ENCODE measurements around the gene LTBP2.

Gene LTBP2

GRCh38 chr14:74522740-74523139, 89.3 kb downstream of the LTBP2 start:
- DNase-seq, result no peak

DNA sequence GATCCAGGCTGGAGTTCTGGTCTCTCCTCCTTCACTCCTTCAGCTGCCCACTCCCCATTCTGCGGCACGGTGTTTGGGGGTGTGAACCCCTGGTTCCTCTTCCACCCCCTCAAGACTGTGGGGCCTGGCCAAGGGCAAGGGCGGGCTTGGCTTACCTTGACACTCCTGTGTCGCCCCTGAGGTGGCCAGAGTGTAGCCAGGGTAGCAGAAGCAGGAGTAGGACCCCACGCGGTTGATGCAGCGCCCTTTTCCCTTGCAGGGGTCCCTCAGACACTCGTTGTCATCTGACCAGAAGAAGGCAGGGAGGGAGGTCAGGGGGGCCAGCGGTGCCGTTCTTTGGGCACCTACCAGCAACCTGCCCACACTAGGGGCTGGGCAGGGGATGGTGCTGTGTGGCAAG, 90.3 kb downstream of the LTBP2 start:
- DNase-seq, result no peak

GRCh38 chr14:74519316-74520074, 92.5 kb downstream of the LTBP2 start:
- no peak for DNase-seq

GRCh38 chr14:74518221-74518620, 93.8 kb downstream of the LTBP2 start:
- DNase-seq, result no peak

DNA sequence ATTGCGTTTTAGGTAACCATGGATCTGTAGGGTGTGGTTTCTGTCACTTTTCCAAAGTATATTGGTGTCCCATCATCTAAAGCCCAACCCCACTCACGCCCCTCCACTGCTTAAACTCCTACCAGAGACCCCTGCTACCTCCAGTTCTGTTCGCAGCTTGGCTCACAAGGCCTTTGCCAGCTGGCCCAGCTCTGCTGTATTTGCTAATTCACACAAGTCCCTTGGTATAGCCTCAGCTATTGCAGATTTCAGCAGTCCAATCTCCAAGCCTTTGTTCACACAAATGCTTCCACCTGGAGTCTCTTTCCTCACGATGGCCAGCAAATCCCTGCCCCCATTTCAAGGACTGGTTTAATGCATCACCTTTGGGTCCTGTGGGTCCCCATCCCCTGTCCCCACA, 94.3 kb downstream of the LTBP2 start:
- DNase-seq, result no peak

DNA sequence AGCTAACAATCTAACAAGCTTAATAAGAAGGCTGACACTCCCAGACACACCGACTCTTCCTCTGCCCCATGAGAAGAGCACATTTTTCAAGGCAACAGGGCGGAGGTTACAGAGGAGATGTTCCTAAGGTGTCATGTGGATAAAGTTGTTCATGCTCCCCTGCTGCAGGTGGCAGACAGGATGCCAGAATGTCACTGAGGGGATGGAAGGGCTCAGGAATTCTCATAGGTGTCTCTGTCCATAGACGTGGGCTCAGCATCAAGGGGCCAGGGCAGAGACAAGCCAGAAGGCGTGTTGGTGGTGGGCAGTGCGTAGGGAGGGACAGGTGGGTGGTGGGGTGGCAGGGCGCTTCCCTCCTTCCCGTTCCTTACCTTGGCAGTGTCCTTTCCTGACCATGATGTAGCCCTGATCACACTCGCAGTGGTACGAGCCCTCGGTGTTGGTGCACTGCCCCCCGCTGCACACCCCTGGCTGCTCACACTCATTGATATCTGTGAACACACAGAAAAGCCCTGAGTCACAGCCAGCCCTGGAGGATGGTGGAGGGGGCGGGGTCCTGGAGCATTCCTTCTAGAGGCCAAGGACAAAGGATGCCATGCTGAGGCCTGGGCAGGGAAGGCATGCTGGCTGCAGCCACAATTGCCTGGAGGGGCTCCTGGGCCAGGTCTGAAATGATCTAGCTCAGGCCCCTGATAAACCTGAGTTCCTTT, 95.4 kb downstream of the LTBP2 start:
- no peak for DNase-seq

DNA sequence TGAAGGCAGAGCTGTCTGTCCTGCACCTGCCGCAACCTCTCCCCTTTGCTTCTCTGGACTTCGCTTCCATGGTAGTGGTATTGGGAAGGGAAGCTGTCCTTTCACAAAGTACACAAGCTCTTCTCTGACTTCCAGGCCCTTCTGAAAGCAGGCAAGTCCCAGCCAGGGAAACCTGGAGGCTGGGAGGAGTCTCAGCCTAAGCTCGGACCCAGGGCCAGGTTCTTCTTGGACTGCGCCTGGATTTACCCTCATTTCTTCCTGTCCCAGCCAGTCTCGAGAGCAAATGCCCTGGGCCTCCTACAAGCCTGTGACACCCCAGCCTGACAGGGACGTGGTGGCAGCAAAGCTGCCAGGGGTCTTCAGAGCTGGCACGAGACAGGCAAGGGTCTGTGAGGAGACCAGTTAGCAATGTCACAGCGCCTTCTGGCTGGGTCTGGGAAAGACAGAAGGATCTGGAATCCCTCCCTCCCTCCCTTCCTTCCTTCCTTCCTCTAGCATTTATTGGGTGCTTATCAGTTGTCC, 96.1 kb downstream of the LTBP2 start:
- no peak for DNase-seq

DNA sequence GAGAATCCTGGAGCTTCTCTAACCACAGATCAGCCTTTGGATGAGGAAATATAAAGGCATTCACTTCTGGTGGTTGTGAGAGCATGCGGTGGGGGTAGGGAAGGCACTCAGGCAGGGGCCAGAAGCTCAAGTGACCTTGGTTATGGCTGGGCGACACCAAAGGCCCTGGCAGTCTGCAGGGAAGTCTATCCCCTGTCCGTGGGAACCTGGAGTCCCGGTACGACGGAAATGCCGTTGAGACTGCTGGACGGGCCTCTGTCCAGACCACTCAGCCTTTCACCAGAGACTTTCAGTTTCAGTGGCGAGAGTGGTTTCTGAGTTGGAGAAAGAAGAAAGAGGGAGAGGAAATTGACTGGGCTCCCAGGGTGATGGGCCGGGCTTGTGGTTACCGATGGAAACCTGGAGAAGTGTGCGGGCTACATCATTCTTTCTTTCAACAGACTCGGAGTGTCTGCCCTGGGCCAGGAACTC, 97.5 kb downstream of the LTBP2 start:
- no peak for DNase-seq

DNA sequence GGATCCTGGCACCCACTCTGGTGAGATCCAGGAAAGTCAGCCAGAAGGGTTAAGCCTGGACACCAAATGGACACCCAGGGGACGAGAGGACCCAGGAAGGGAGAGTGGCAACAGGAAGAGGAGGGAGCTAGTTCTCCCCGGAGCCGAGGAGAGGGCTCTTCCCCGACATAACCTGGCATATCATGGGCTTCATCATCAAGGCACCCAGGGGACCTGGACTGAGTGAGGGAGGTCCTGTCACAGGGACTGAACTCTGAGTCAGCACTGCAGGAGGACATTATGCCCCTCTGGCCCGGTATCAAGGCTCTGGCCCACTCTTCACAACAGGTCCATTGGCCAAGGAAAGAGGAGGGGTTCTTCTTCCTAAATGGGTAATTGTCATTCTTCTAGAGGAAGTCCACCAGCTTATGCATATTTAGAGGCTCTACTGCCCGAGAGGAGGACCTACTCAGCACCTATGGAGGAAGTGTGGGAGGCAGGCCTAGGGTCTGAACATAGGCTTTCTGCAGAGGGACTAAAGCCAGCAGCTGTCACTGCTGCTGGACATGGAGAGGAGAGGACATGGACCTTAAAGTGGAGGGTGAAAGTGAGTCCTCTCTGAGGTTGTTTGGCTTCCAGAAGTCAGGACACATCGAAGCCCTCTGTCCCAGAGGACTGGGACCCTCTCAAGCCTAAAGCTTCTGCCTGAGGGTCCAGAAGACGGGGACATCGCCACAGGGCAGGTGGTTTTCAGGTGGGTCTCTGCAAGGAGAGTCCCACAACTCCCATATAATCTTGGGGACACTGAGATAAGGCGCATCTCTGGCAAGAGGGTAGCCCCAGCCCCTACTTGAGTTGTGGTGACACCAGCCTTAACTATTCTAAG, 99.8 kb downstream of the LTBP2 start:
- DNase-seq, result no peak

DNA sequence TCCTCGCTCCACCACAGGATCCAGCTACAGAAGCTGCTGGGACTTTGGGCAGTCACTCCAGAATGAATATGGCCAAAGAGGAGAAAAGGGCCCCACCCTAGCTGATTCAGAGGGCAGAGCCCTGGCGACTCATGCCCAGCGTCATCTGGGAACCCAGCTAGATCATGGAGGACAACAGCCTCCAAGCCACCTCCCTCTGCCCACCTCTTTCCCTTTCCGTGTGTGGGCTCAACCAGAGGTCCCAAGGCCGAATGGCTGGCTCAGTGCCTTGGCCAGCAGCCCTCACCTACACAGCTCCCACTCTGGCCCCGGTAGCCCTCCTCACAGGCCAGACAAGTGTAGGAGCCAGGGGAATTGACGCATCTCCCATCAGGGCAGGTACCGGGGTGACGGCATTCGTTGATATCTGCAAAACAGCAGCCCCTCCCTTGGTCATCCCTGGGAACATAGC, 101.1 kb downstream of the LTBP2 start:
- no peak for DNase-seq

DNA sequence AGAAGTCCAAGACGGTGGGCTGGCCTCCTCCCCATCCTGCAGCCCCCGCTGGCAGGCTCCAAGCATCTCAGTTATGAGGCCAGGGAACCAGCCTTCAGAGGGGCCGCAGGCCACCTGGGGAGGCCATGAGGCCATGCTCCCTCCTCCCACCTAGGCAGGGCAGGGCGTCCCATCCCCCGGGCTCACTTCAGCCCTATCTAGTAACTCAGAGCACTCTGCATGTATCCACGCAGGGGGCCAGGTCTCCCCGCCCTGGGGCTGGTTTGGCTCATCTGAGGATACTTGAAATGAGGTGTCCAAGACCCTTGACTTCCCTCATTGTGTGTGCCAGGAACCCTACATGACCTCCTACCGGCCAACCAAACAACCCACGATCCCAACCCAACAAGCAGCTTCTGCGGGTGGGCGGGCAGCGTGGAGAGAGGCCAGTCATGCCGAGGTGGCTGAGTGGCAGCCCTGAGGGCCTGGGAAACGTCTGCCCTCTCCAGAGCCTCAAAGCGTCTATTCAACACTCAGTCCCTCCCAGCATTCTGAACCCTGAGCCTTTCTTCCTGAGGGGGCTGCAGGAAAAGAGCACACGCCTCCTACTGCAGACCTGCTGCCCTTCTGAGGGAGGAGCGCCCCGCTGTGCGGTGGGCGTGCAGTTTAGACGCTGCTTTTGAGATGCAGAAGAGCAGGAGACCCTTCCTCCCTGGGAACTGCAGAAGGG, 101.7 kb downstream of the LTBP2 start:
- DNase-seq, result no peak

DNA sequence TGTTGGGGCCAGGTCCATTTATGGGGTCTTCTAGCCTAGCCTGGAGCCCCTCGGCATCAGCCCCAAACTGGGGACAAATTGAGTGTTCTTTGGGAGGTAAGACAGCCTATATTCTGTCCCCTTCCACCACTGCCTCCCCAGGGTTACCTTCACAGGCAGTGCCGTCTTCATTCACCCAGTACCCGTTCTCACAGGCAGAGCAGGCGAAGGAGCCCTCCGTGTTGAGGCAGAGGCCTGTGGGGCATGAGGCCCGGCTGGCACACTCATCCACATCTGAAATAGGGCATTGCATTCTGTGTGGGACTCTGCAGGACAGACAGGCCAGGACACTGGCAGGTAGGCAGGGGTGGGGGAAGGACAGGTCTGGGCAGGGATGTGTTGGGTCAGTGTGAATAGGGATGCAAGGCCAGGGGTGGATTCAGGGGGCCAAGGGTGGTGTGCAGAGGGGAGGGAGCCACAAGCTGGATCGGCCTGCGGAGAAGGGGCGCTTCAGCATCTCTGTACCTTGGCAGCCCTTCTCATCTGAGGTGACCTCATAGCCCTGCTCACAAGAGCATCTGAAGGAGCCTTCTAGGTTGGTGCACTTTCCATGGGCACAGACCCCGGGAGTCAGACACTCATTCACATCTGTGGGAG, 102.3 kb downstream of the LTBP2 start:
- DNase-seq, result no peak

GRCh38 chr14:74508844-74509428, 103.1 kb downstream of the LTBP2 start:
- no peak for DNase-seq

DNA sequence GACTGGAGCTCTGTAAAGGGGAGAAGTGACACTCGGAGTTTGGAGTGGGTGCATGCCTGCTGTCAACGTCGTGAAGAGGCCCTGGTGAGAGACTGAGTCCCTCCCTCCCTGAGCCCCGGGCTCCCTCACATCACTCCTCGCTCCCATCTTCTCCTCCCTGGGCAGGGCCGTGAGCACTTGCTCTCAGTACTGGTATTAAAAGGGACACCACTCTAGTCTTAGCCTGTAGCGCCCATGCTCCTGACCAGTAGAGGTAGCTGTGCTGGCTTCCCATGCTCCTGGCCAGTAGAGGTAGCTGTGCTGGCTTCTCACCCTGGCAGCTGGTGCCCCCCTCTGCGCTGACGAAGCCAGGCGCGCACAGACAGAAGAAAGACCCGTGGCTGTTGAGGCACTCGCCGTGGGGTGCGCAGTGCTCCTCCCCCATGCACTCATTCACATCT, 103.7 kb downstream of the LTBP2 start:
- no peak for DNase-seq

DNA sequence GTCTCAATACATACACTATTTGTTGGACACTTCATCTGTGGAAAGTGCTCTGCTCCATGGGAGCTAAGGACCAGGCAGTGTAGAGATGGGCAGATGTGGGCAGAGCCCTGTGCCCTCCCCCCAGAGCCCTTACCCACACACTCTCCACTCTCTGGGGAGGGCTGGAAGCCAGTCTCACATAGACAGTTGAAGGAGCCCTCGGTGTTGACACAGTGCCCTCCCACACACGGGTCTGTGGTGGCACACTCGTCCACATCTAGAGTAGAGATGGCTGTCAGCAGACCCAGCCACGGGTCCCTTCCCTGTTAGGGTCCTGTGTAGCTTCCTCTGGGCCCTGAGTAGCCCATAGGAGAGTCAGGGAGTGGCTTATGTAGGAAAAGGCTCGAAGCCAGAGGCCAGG, 104.2 kb downstream of the LTBP2 start:
- no peak for DNase-seq

GRCh38 chr14:74507085-74507484, 105.0 kb downstream of the LTBP2 start:
- no peak for DNase-seq

DNA sequence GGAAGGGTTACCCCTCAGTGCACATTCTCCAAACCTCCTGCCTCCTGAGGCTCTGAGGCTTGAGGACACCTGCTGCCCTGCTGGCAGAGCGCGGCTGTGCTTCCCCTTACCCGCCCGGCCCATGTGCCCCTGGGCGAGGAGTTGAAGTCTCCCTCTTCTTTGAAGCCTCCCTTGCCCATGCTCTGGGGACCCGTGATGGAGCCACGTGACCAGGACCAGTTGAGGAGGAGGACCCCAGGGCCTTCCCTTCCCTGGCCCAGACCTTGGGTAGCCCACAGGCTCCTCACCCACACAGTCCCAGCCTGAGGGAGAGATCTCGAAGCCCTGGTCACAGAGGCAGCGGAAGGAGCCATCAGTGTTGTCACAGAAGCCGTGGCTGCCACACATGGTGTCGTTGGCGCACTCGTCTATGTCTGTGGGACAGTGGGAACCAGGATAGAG, 105.6 kb downstream of the LTBP2 start:
- DNase-seq, result no peak

- DNase-seq, result no peak
These were observed 106.2 kb downstream of the LTBP2 start for GRCh38 chr14:74505831-74506230.

DNA sequence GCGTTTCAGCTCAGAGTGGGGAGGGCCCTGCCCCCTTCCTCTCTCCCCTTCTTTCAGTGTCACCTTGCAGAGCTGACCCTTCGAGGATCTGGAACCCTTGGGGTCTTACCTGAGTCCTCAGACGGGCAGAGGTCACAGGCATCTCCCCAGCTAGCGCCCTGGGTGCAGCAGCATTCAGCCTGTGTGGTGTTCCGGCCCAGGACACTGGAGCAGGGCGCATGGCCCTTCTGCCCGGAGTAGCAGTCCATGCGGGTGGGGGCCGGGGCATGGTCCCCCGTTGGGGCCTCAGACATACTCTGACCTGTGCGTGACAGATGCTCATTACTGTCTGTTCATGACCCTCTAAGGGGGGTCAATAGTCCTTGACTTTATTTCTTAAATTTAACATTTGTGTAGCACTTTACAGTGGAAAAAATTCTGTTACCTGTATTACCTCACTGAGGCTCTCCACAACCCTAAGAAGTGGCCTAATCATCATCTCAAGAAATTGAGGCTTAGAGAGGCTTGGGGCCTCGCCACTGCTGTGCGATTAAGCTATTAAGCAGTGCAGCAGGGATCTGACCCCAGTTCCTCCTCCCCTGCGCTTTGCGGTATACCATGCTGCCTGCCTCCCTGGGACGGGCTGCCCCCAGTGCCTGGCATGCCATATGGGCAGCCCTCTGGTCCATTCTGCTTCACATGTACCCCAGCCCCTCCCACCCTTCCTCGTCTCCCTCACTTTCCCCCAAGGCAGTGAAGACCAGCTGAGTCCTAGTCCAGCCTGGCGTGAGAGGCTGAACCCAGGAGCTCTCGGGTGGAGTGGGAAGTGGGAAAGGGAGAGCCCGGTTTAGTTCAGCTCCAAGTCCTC, 106.9 kb downstream of the LTBP2 start:
- no peak for DNase-seq

- DNase-seq, result no peak
These were observed 107.6 kb downstream of the LTBP2 start for GRCh38 chr14:74504412-74504811.

GRCh38 chr14:74503938-74504335, 108.1 kb downstream of the LTBP2 start:
- DNase-seq, result no peak

Data from NK-92 treated with Interleukin-12 subunit alpha and Interleukin-12 subunit beta, amount 100 ng/mL, for 24 hours (cell line).